Endothelial cell of umbilical vein (primary cell): ENCODE results near the gene RND2. TPM values are rescaled to one million over a fixed set of nuclear protein-coding genes. Genes with fewer than 3 reads are reported as not detected.

Experiments used
- BruUV-seq: library from RNA; stranded (reverse); fragments of 400-500 nt; replicated peaks from 2 replicates; lab custom pipeline; 2021; lab: Mats Ljungman, UMichigan
- CTCF ChIA-PET: fragments of 300-600, 350-600 bp; sonication (Branson Sonifier 250); formaldehyde crosslinking; loops from one replicate; lab custom pipeline; 2021; ENCODE audit warnings: antibody characterized with exemption, inconsistent platforms; lab: Charles Lee
- POLR2A ChIA-PET: fragments of 300-600, 350-600 bp; sonication (Branson Sonifier 250); formaldehyde crosslinking; loops from one replicate; lab custom pipeline; 2021; ENCODE audit warnings: antibody characterized with exemption, inconsistent platforms; lab: Charles Lee
- DNase-seq: peaks from one replicate; pipeline ENCODE4 v3.0.0-alpha.2; 2011; ENCODE audit warnings: low read depth, low spot score
- FAIRE-seq: peaks from 2 replicates; lab custom pipeline; 2011; peaks lifted over from hg19 to GRCh38; lab: Jason Lieb, UNC
- H2AFZ ChIP-seq: 2 replicates; pipeline ENCODE4 v1.6.0; 2012; ENCODE audit warnings: low read depth, low read length, control low read depth, inconsistent platforms
- H3K27ac ChIP-seq: 2 replicates; pipeline ENCODE4 v1.5.1; 2011; ENCODE audit warnings: low read depth, mild to moderate bottlenecking, control low read depth, low read length, moderate library complexity; ENCODE audit not compliant: insufficient read depth
- H3K27me3 ChIP-seq, 2 experiments: 2 replicates each; pipeline versions ENCODE4 v1.6.0 to v1.6.1; 2011; ENCODE audit warnings: low read length in 2 of 2, mixed read lengths in 1 of 2; ENCODE audit not compliant: control insufficient read depth in 2 of 2, insufficient read depth in 2 of 2
- H3K36me3 ChIP-seq, 2 experiments: 2 replicates in 1 of 2; 3 replicates in 1 of 2; pipeline ENCODE4 v1.5.1; 2011; ENCODE audit warnings: low read length in 2 of 2, mild to moderate bottlenecking in 1 of 2, moderate library complexity in 1 of 2; ENCODE audit not compliant: control insufficient read depth in 2 of 2, insufficient read depth in 2 of 2; ENCODE audit errors: extremely low read depth in 1 of 2
- H3K4me1 ChIP-seq: 3 replicates; pipeline ENCODE4 v1.5.1; 2011; ENCODE audit warnings: mild to moderate bottlenecking, low read length; ENCODE audit not compliant: control insufficient read depth, insufficient read depth; ENCODE audit errors: extremely low read depth
- H3K4me2 ChIP-seq: 2 replicates; pipeline ENCODE4 v1.6.1; 2011; ENCODE audit warnings: low read length, control low read depth, mixed read lengths; ENCODE audit not compliant: insufficient read depth
- H3K4me3 ChIP-seq, 3 experiments: fragments of 200-600 bp in 1 of 3; sonication (generic), shearing (Covaris generic) in 1 of 3; replicated peaks in 1 of 3; 2 replicates each; pipeline ENCODE4 v1.5.1; 2011 to 2016; ENCODE audit warnings: control low read depth in 3 of 3, low read length in 3 of 3, mild to moderate bottlenecking in 2 of 3, inconsistent platforms in 1 of 3, low read depth in 1 of 3, moderate library complexity in 1 of 3; ENCODE audit not compliant: insufficient read depth in 1 of 3
- H3K79me2 ChIP-seq: 2 replicates; pipeline ENCODE4 v1.6.0; 2012; ENCODE audit warnings: low read length, inconsistent platforms; ENCODE audit not compliant: control insufficient read depth, insufficient read depth
- H3K9ac ChIP-seq: replicated peaks from 2 replicates; pipeline ENCODE3; 2011; ENCODE audit warnings: low read length, control low read depth; ENCODE audit not compliant: insufficient read depth; ENCODE audit errors: extremely low read depth
- H3K9me1 ChIP-seq: replicated peaks from 3 replicates; pipeline ENCODE4 v1.6.0; 2011; ENCODE audit warnings: mild to moderate bottlenecking, low read length; ENCODE audit not compliant: control insufficient read depth, insufficient read depth; ENCODE audit errors: extremely low read depth
- H3K9me3 ChIP-seq: replicated peaks from 2 replicates; pipeline ENCODE4 v1.5.1; 2012; ENCODE audit warnings: low read length, inconsistent platforms; ENCODE audit not compliant: control insufficient read depth, insufficient read depth
- H4K20me1 ChIP-seq: replicated peaks from 2 replicates; pipeline ENCODE3; 2011; ENCODE audit warnings: mild to moderate bottlenecking, low read length; ENCODE audit not compliant: control insufficient read depth, insufficient read depth; ENCODE audit errors: extremely low read depth
- EZH2 ChIP-seq: IDR thresholded peaks from 2 replicates; pipeline ENCODE4 v1.6.1; 2012; ENCODE audit warnings: borderline replicate concordance, low read depth, mild to moderate bottlenecking, moderate library complexity, low read length, inconsistent platforms; ENCODE audit not compliant: severe bottlenecking
- FOS ChIP-seq: IDR thresholded peaks from 2 replicates; pipeline ENCODE4 v1.6.1; 2011; ENCODE audit warnings: mild to moderate bottlenecking, low read length, moderate library complexity, borderline replicate concordance; ENCODE audit not compliant: insufficient read depth
- GATA2 ChIP-seq: IDR thresholded peaks from 2 replicates; pipeline ENCODE4 v1.7.0; 2011; ENCODE audit warnings: low read depth, mild to moderate bottlenecking, moderate library complexity, mixed read lengths, low read length; ENCODE audit not compliant: insufficient read length, insufficient read depth
- JUN ChIP-seq: IDR thresholded peaks from 2 replicates; pipeline ENCODE4 v1.6.1; 2011; ENCODE audit warnings: borderline replicate concordance, low read depth; ENCODE audit not compliant: insufficient read length, insufficient read depth
- MAX ChIP-seq: IDR thresholded peaks from 2 replicates; pipeline ENCODE4 v1.6.1; 2011; ENCODE audit not compliant: insufficient read depth, insufficient read length
- MYC ChIP-seq: IDR thresholded peaks from one replicate; pipeline ENCODE4 v1.6.1; 2011; ENCODE audit warnings: mild to moderate bottlenecking, low read depth, low read length
- POLR2A ChIP-seq: IDR thresholded peaks from 2 replicates; pipeline ENCODE4 v1.6.1; 2012; ENCODE audit warnings: low read depth, mild to moderate bottlenecking, control low read depth, low read length
- POLR2AphosphoS5 ChIP-seq: IDR thresholded peaks from 2 replicates; pipeline ENCODE4 v1.6.1; 2012; ENCODE audit warnings: low read depth, mild to moderate bottlenecking, control low read depth, low read length, moderate library complexity; ENCODE audit not compliant: insufficient read depth
- dilution Hi-C: fragments of 300-500 bp; cut with MboI; formaldehyde crosslinking; loops from one replicate; pipeline ENCODE4 v1.15.0; 2019; ENCODE audit warnings: low sequenced_read_pairs; ENCODE audit not compliant: extremely low pct_ligation_motif_present
- intact Hi-C: fragments of 100-400 bp; cut with micrococcal nuclease; formaldehyde crosslinking; loops from one replicate; pipeline ENCODE4 v1.10.0; 2022
- polyA plus RNA-seq, 4 experiments: library from polyadenylated mRNA; depleted of rRNA in 3 of 4; stranded (reverse) in 3 of 4; unstranded in 1 of 4; fragments of >200 nt; gene quantifications; 2 replicates each; pipeline versions ENCODE4 v1.2.1 to v1.2.3, GENCODE V29; 2011 to 2012; ENCODE audit warnings: missing spikeins in 1 of 4
- total RNA-seq: library from RNA; stranded (reverse); gene quantifications from 2 replicates; pipeline ENCODE4 v1.2.3, GENCODE V29; 2021
- TF ChIP-seq, protein P1 (sequence below), 2 donors: IDR thresholded peaks; 1 replicate in 1 of 2; 2 replicates in 1 of 2; pipeline ENCODE4 v1.5.1; 2011; ENCODE audit warnings: low read length in 2 of 2, mild to moderate bottlenecking in 2 of 2, moderate library complexity in 2 of 2, control low read depth in 1 of 2, inconsistent platforms in 1 of 2, low read depth in 1 of 2; ENCODE audit not compliant: insufficient read depth in 1 of 2; ENCODE audit errors: extremely low read depth in 1 of 2

Gene RND2
- total and polyA plus RNA-seq, 2 donors (not counting 3 experiments of a cell fraction or from before 2014, with no cell fraction given) = 0.81 to 0.97 TPM

GRCh38 chr17:43031666-43032065, 6.6 kb downstream of the RND2 start:
- no peak overlapping the region for H3K27ac ChIP-seq
- H3K36me3 ChIP-seq = no peaks in the 10 kb centered on the region
- POLR2A ChIA-PET = interaction anchor here (0.7 kb wide), 1 partner anchor 895 kb away, joined by 6 read pairs; no protein-coding TSS in a partner anchor
- no peak for FAIRE-seq
- no peak overlapping the region for H3K9ac ChIP-seq
- no peaks in the 10 kb centered on the region for H4K20me1 ChIP-seq
- peaks cover 0 to 1% of the 10 kb centered on the region in 2 experiments for H3K27me3 ChIP-seq
- H3K9me1 ChIP-seq = no peaks in the 10 kb centered on the region
- no peak for DNase-seq
- CTCF ChIA-PET = interaction anchor here (0.5 to 1.1 kb wide), 4 partner anchors 11 to 49 kb away, joined by 3 read pairs; no protein-coding TSS in a partner anchor
- TF ChIP-seq POLR2A (no peak), JUN (no peak), FOS (no peak), MYC (no peak), EZH2 (no peak), MAX (no peak), POLR2AphosphoS5 (no peak), GATA2 (no peak)
- TF ChIP-seq, protein P1, sequence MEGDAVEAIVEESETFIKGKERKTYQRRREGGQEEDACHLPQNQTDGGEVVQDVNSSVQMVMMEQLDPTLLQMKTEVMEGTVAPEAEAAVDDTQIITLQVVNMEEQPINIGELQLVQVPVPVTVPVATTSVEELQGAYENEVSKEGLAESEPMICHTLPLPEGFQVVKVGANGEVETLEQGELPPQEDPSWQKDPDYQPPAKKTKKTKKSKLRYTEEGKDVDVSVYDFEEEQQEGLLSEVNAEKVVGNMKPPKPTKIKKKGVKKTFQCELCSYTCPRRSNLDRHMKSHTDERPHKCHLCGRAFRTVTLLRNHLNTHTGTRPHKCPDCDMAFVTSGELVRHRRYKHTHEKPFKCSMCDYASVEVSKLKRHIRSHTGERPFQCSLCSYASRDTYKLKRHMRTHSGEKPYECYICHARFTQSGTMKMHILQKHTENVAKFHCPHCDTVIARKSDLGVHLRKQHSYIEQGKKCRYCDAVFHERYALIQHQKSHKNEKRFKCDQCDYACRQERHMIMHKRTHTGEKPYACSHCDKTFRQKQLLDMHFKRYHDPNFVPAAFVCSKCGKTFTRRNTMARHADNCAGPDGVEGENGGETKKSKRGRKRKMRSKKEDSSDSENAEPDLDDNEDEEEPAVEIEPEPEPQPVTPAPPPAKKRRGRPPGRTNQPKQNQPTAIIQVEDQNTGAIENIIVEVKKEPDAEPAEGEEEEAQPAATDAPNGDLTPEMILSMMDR (IDR thresholded peaks at IDR 0.05; ENCODE audit: extremely low read depth in 1 of 2, insufficient read depth in 1 of 2, low read depth in 1 of 2, low read length in 2 of 2) = no peak
- no peaks in the 10 kb centered on the region for H3K9me3 ChIP-seq
- no peaks in the 10 kb centered on the region for H3K79me2 ChIP-seq
- dilution Hi-C loops = no loop called here
- H3K4me2 ChIP-seq = no peak overlapping the region
- H3K4me1 ChIP-seq = no peaks in the 10 kb centered on the region
- no peak overlapping the region for H3K4me3 ChIP-seq
- H2AFZ ChIP-seq = no peak overlapping the region
- no TSS peak for BruUV-seq
- intact Hi-C loops = no loop called here
